Mesenchymal stem cell (in vitro differentiated cells and primary cell): ENCODE data around the gene XRN1.
"Not testable (repeated sequence)": the region's sequence is repeated elsewhere in the genome, so short reads cannot be mapped to it uniquely, and the experiment has no call there.

Source experiments
- DNase-seq: peaks from one replicate; pipeline ENCODE4 v3.0.0-alpha.2; 2013
- H2AFZ ChIP-seq: one replicate; pipeline ENCODE4 v1.6.1; 2013; ENCODE audit warnings: low read depth, mild to moderate bottlenecking, control low read depth, inconsistent platforms, low read length, moderate library complexity
- H2AK5ac ChIP-seq: 2 replicates; pipeline ENCODE4 v1.6.1; 2013; ENCODE audit warnings: low read length, moderate library complexity, mild to moderate bottlenecking, inconsistent platforms; ENCODE audit not compliant: severe bottlenecking
- H2BK120ac ChIP-seq: one replicate; pipeline ENCODE4 v1.6.1; 2013; ENCODE audit warnings: low read depth, mild to moderate bottlenecking, inconsistent platforms, low read length, moderate library complexity
- H2BK12ac ChIP-seq, 2 experiments: one replicate each; pipeline ENCODE4 v1.6.1; 2013; ENCODE audit warnings: inconsistent platforms in 2 of 2, low read length in 2 of 2, mild to moderate bottlenecking in 2 of 2, moderate library complexity in 2 of 2, control low read depth in 1 of 2
- H2BK15ac ChIP-seq: one replicate; pipeline ENCODE4 v1.6.1; 2013; ENCODE audit warnings: mild to moderate bottlenecking, low read depth, inconsistent platforms; ENCODE audit not compliant: poor library complexity, severe bottlenecking
- H2BK5ac ChIP-seq: 2 replicates; pipeline ENCODE4 v1.6.1; 2013; ENCODE audit warnings: low read depth, mild to moderate bottlenecking, low read length, control low read depth, inconsistent platforms; ENCODE audit not compliant: poor library complexity, severe bottlenecking
- H3K14ac ChIP-seq, 2 experiments: one replicate each; pipeline ENCODE4 v1.6.1; 2013; ENCODE audit warnings: inconsistent platforms in 2 of 2, low read length in 2 of 2, control low read depth in 1 of 2, mild to moderate bottlenecking in 1 of 2, moderate library complexity in 1 of 2
- H3K18ac ChIP-seq, 2 experiments: one replicate each; pipeline ENCODE4 v1.6.1; 2013; ENCODE audit warnings: inconsistent platforms in 2 of 2, low read length in 2 of 2, control low read depth in 1 of 2, low read depth in 1 of 2, mild to moderate bottlenecking in 1 of 2
- H3K23ac ChIP-seq, 2 experiments: one replicate each; pipeline ENCODE4 v1.6.1; 2013; ENCODE audit warnings: inconsistent platforms in 2 of 2, low read length in 2 of 2, mild to moderate bottlenecking in 2 of 2, moderate library complexity in 2 of 2, control low read depth in 1 of 2
- H3K27ac ChIP-seq: 2 replicates; pipeline ENCODE4 v1.5.1; 2013; ENCODE audit warnings: mild to moderate bottlenecking, moderate library complexity, low read length, control low read depth, inconsistent platforms; ENCODE audit not compliant: poor library complexity, severe bottlenecking
- H3K27me3 ChIP-seq, 2 experiments: 2 replicates each; pipeline versions ENCODE4 v1.6.1 to v1.7.0; 2013; ENCODE audit warnings: low read length in 2 of 2, mild to moderate bottlenecking in 2 of 2, moderate library complexity in 2 of 2, control low read depth in 1 of 2, inconsistent platforms in 1 of 2; ENCODE audit not compliant: control insufficient read depth in 1 of 2, insufficient read depth in 1 of 2
- H3K36me3 ChIP-seq, 2 experiments: 2 replicates each; pipeline versions ENCODE4 v1.6.1 to v1.7.0; 2013; ENCODE audit warnings: low read length in 2 of 2, control low read depth in 1 of 2, inconsistent platforms in 1 of 2, low read depth in 1 of 2, mild to moderate bottlenecking in 1 of 2; ENCODE audit not compliant: insufficient read depth in 2 of 2, control insufficient read depth in 1 of 2
- H3K4ac ChIP-seq, 2 experiments: one replicate each; pipeline ENCODE4 v1.6.1; 2013; ENCODE audit warnings: inconsistent platforms in 2 of 2, low read length in 2 of 2, mild to moderate bottlenecking in 2 of 2, moderate library complexity in 2 of 2, control low read depth in 1 of 2, low read depth in 1 of 2
- H3K4me1 ChIP-seq: 2 replicates; pipeline ENCODE4 v1.6.1; 2013; ENCODE audit warnings: low read depth, low read length, control low read depth; ENCODE audit not compliant: control insufficient read depth, insufficient read depth
- H3K4me2 ChIP-seq: 2 replicates; pipeline ENCODE4 v1.6.1; 2013; ENCODE audit warnings: low read length, mild to moderate bottlenecking, inconsistent platforms; ENCODE audit not compliant: poor library complexity, severe bottlenecking
- H3K4me3 ChIP-seq, 2 experiments: 2 replicates each; pipeline versions ENCODE4 v1.5.1 to v1.7.0; 2013; ENCODE audit warnings: low read length in 2 of 2, mild to moderate bottlenecking in 2 of 2, control low read depth in 1 of 2, low read depth in 1 of 2; ENCODE audit not compliant: insufficient read depth in 1 of 2
- H3K79me1 ChIP-seq: replicated peaks from 2 replicates; pipeline ENCODE4 v1.6.1; 2013; ENCODE audit warnings: mild to moderate bottlenecking, control low read depth, low read length, inconsistent platforms; ENCODE audit not compliant: poor library complexity, severe bottlenecking
- H3K9ac ChIP-seq: 2 replicates; pipeline ENCODE4 v1.7.0; 2013; ENCODE audit warnings: mild to moderate bottlenecking, low read length, moderate library complexity
- H3K9me3 ChIP-seq: 2 replicates; pipeline ENCODE4 v1.7.0; 2013; ENCODE audit warnings: mild to moderate bottlenecking, low read length; ENCODE audit not compliant: control insufficient read depth
- H4K8ac ChIP-seq: one replicate; pipeline ENCODE4 v1.6.1; 2013; ENCODE audit warnings: inconsistent platforms, mild to moderate bottlenecking, low read length, moderate library complexity
- H4K91ac ChIP-seq: one replicate; pipeline ENCODE4 v1.6.1; 2013; ENCODE audit warnings: mild to moderate bottlenecking, low read length, inconsistent platforms
- WGBS: methylation state at CpG from one replicate; pipeline ENCODE4 v1.1.7; 2013; ENCODE audit warnings: mixed read lengths; 5-methylcytosine and 5-hydroxymethylcytosine counted together

The XRN1 gene

DNA sequence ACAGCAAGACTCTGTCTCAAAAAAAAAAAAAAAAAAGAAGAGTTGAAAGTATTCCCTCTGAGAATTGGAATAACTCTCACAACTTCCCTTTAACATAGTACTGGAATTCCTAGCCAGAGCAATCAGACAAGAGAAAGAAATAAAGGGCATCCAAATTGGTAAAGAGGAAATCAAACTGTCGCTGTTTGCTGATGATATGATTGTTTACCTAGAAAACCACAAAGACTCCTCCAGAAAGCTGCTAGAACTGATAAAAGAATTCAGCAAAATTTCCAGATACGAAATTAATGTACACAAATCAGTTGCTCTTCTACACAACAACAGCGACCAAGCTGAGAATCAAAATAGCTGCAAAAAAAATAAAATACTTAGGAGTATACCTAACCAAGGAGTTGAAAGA lies 145.0 kb downstream of the XRN1 start:
- DNase-seq, H3K79me1 ChIP-seq, H4K8ac ChIP-seq, H3K14ac ChIP-seq, H3K36me3 ChIP-seq, H3K27ac ChIP-seq, H2AFZ ChIP-seq, H4K91ac ChIP-seq, H2AK5ac ChIP-seq, H2BK120ac ChIP-seq, H3K4me1 ChIP-seq, H3K23ac ChIP-seq, H3K4me3 ChIP-seq, H2BK5ac ChIP-seq, H3K4ac ChIP-seq, H2BK12ac ChIP-seq, H3K18ac ChIP-seq, H2BK15ac ChIP-seq, H3K9ac ChIP-seq, H3K4me2 ChIP-seq, H3K9me3 ChIP-seq, H3K27me3 ChIP-seq: not testable (repeated sequence)
- WGBS, result 81% methylated on average over 3 of the region's 3 CpGs

DNA sequence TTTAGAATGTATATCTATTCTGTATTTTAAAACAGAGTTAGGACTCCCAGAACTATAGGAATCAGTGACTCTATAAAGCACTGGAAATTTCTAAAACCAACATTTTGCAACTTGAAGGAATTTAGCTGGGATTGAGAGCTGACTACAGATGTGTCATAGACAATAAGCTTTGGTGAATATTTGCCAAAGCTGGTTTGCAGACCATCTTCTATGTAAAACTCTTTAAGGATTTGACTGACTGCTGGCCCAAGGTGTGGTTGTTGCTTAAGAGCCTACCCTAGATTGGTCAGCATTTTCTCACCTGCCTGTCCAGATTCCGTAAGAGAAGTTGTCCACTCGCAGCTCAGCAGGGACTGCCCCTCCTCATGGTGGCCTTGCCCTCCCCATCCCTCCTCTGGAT lies 149.2 kb downstream of the XRN1 start:
- H2BK5ac ChIP-seq, result no peak overlapping the region
- no peaks in the 10 kb centered on the region for H3K36me3 ChIP-seq
- no peak overlapping the region for H4K8ac ChIP-seq
- H3K18ac ChIP-seq, result no peak overlapping the region
- H3K27ac ChIP-seq, result no peak overlapping the region
- H2BK12ac ChIP-seq, result no peak overlapping the region
- no peak overlapping the region for H3K23ac ChIP-seq
- H3K14ac ChIP-seq, result no peak overlapping the region
- H3K27me3 ChIP-seq, result no peaks in the 10 kb centered on the region
- no peak overlapping the region for H2AFZ ChIP-seq
- H2BK15ac ChIP-seq, result no peak overlapping the region
- no peak overlapping the region for H3K9ac ChIP-seq
- H3K4me2 ChIP-seq, result no peak overlapping the region
- H3K79me1 ChIP-seq, result no peaks in the 10 kb centered on the region
- no peak overlapping the region for H3K4ac ChIP-seq
- H3K9me3 ChIP-seq, result peaks cover 4% of the 10 kb centered on the region
- H3K4me3 ChIP-seq, result no peak overlapping the region
- DNase-seq, result no peak
- no peak overlapping the region for H4K91ac ChIP-seq
- H3K4me1 ChIP-seq, result no peaks in the 10 kb centered on the region
- H2AK5ac ChIP-seq, result no peak overlapping the region
- H2BK120ac ChIP-seq, result no peak overlapping the region
- 96% methylated on average over 2 of the region's 2 CpGs for WGBS

DNA sequence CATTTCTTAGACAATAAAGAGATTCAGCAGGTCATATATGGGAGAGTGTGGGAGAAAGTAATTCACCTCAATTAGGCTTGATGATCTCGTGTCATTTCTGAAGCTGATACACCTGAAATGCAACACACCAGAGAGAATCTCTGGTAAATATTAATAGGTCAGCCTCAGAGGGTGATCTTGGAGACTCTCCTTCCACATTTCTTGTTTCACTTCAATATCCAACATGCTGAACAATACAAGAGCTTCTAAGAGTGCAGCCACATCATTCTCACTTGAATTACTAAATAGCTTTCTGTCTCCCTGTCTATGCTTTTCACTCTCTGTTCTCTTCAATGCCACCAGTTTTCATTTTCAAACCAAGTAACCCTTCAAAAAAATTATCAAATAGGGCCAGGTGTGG lies 151.3 kb downstream of the XRN1 start:
- Histone ChIP-seq H3K9me3 (no peaks in the 10 kb centered on the region), H3K4me1 (no peaks in the 10 kb centered on the region), H4K8ac (no peak overlapping the region), H2BK12ac (no peak overlapping the region), H3K4ac (no peak overlapping the region), H3K18ac (no peak overlapping the region), H3K4me3 (no peak overlapping the region), H3K23ac (no peak overlapping the region), H3K27me3 (no peaks in the 10 kb centered on the region), H3K4me2 (no peak overlapping the region), H2BK15ac (no peak overlapping the region), H3K27ac (no peak overlapping the region), H3K14ac (no peak overlapping the region), H4K91ac (no peak overlapping the region), H2BK120ac (no peak overlapping the region), H2AK5ac (no peak overlapping the region), H3K36me3 (no peaks in the 10 kb centered on the region), H2AFZ (no peak overlapping the region), H3K9ac (no peak overlapping the region), H3K79me1 (no peaks in the 10 kb centered on the region), H2BK5ac (no peak overlapping the region)
- WGBS, result 90% methylated on average over 1 of the region's 1 CpG
- no peak for DNase-seq

DNA sequence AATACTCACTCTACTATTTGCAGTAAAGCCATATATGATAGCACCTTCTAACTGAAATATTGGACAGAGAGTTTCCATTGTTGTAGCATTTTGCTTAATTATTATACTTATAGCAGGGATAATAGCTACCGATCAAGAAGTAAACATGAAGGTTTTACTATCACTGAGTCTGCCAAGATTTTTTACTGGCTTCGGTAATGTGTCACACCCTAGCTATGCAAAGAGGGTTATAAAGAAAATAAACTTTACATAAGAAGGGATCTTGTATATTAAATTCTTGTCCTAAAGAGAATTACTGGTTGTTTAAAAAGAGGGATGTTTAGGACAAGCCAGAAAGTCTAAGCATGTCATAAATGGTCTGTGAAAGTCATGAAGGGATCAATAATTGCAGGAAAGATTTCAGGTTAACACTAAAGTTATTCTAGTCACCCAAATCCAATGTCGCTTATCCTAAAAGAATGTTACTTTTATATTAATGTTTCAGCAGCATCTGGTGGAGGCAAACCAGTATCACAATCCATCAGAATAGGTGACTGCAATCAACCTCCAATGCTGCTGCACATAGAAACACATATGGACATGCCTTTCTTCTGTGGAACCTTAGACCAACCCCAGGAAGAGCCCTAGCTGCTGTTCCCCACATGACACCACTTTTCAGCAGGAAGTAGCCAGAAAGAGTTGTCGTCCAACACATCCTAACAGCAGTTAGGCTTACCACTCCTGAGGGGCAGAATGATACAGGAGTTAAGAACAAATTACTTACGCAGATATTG lies 159.8 kb downstream of the XRN1 start:
- no peak overlapping the region for H2BK5ac ChIP-seq
- H2BK120ac ChIP-seq, result no peak overlapping the region
- no peak for DNase-seq
- H4K91ac ChIP-seq, result no peak overlapping the region
- H3K18ac ChIP-seq, result no peak overlapping the region
- no peaks in the 10 kb centered on the region for H3K36me3 ChIP-seq
- H2AFZ ChIP-seq, result no peak overlapping the region
- H3K9me3 ChIP-seq, result peaks cover 18% of the 10 kb centered on the region
- H2AK5ac ChIP-seq, result no peak overlapping the region
- H2BK15ac ChIP-seq, result no peak overlapping the region
- no peak overlapping the region for H3K4me3 ChIP-seq
- no peak overlapping the region for H3K27ac ChIP-seq
- WGBS, result 100% methylated on average over 3 of the region's 5 CpGs
- no peaks in the 10 kb centered on the region for H3K79me1 ChIP-seq
- no peak overlapping the region for H4K8ac ChIP-seq
- no peak overlapping the region for H3K4ac ChIP-seq
- H3K4me2 ChIP-seq, result no peak overlapping the region
- H3K23ac ChIP-seq, result no peak overlapping the region
- no peaks in the 10 kb centered on the region for H3K4me1 ChIP-seq
- H2BK12ac ChIP-seq, result no peak overlapping the region
- H3K9ac ChIP-seq, result no peak overlapping the region
- H3K27me3 ChIP-seq, result no peaks in the 10 kb centered on the region
- no peak overlapping the region for H3K14ac ChIP-seq
